Measurements from ENCODE around the gene RBM8A.
"Not testable (repeated sequence)": the region's sequence is repeated elsewhere in the genome, so short reads cannot be mapped to it uniquely, and the experiment has no call there.

The RBM8A gene

DNA sequence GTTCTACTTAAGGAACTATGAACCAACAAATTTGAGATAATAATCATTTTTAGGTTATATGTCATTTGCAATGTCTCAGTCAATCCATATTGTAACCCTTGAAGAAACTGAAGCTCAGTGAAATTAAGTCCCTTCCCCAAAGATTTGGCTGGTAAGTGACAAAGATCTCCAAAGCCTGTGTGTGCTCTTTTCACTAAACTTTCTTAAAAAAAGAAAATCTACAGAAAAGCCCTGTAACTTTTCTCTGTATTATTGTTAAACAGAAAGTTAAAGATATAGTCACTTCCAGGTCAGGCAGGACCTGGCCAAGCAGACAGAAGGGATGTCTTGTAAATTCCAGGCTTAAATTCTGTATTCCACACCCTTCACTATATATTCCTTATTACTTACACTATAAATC is 29.1 kb upstream of the RBM8A start:
- no peak for DNase-seq

DNA sequence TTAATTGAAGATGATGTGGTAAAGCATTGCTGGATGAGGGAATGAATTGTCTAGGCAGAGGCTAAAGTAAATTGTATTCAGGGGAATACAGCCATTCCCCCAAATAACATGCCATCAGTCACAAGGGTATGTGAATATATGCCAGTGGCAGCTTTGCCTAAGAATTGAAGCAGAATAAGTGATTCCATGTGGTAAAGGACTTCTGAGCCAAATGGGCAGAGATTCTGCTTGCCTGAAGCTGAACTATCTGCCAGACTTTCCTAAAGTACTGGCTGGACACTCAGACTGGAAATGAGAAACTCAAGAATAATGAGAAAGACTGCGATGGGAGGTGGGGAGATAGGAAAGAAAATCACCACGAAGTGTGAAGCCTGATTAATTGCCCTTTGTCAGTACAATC is 28.2 kb upstream of the RBM8A start:
- DNase-seq: no peak

DNA sequence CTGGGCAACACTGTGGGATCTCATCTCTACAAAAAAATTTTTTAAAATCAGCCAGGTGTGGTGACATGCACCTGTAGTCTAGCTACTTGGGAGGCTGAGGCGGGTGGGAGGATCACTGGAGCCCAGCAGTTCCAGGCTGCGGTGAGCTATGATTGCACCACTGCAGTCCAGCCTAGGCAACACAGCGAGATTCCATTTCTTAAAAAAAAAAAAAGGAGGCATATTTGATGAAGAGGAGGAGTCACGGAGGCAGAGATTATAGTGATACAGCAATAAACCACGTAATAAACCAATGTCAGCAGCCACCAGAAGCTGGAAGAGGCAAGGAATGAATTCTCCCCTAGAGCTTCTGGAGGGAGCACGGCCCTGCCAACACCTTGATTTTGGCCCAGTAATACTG is 26.6 kb upstream of the RBM8A start:
- no peak for DNase-seq

DNA sequence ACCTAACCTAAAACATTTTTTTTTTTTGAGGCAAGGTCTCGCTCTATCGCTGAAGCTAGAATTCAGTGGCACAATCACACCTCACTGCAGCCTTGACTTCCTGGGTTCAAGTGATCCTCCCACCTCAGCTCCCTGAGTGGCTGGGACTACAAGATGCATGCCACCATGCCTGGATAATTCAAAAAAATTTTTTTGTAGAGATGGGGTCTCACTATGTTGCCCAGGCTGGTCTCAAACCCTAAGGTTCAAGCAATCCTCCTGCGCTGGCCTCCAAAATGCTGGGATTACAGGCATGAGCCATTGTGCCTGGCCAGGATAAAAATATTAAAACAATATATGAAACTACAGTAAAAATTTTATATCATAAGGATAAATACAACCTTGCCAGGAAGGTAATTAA is 25.6 kb upstream of the RBM8A start:
- DNase-seq: no peak

DNA sequence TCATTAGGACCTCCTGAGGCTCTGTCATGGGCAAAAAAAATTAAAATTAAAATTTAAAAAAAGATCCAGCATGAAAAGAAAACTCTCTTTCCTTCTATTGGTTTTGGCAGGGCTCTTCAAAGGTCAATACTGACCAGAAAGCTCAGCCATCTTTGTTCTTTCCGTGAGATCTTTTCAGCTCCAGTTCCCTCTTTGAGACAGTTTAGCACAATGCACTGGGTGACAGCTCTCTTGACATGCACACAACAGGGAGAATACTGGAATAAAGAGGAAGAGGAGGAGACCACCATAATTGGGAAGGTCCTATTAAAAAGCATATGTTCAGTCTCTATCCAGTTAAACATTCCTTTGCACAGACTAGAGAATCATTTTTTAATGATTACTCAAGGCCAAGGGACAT is 24.2 kb upstream of the RBM8A start:
- DNase-seq: no peak

DNA sequence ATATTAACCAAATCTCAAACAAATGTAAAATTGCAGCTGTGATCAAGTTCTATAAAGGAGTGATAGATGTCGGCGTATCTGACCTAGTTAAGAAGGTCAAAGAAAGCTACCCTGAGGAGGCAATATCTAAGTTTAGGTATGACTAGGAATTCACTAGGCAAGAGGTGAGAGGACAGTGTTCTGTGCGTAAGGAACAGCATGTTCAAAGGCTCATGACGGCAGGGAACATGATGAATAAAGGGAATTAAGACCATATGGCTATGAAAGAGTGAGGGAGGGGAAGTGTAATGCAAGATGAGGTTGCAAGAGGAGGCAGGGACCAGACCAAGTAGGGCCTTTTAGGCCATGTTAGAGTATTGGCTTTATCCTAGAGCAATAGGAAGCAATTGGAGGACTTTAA is 21.9 kb upstream of the RBM8A start:
- no peak for DNase-seq

DNA sequence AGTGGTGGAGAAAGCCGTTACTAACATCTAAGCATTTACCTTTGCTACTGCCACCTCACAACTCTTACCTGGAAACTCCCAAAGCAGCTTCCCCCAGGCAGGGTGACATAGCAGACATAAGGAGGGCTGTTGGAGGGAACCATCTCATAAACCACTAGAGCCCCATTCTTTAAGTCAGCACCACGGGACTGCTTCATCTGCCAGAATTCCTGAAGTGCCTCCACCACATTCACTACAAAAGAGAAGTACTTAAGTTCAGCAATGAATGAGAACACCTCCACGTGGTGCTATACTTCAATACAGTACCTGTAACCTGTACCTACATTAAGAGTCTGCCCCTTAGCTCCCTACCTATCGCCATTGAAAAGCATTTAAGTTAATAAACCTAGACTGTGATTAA is 20.3 kb upstream of the RBM8A start:
- no peak for DNase-seq

DNA sequence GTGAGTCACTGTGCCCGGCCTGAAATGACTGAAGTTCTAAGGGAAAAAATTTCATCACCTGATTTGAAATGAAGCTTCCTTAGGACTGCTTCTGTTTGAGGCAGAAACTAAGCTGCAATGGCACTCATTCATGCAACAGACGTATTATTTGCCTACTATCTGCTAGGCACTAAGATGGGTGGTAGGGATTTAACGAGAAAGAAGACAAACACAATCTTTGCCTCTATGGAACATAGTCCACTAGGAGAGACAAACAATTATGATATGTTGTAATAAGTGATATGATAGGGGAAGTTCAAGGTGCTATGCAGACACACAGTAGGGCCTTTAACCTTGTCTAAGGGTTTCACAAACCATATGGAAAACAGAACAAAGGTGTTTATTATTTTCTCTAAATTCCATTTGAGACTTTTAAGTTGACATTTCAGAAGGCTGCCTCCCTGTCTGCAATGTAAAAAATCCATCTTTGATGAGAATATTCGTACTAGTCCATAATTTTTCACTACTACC is 19.2 kb upstream of the RBM8A start:
- DNase-seq: no peak

DNA sequence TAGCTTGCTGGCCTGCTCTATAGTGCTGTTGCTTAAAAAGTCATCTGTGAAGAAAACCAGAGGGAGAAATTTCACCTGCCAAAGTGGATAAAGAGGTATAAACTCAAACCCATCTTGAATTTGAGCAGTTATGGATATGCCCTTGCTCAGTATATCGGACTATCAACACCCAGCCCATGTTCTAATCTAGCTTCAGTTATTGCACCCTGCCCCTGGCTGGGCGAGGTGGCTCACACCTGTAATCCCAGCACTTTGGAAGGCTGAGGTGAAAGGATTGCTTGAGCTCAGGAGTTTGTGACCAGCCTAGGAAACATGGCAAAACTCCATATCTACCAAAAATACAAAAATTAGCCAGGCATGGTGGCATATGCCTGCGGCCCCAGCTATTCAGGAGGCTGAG is 17.2 kb upstream of the RBM8A start:
- DNase-seq: no peak

DNA sequence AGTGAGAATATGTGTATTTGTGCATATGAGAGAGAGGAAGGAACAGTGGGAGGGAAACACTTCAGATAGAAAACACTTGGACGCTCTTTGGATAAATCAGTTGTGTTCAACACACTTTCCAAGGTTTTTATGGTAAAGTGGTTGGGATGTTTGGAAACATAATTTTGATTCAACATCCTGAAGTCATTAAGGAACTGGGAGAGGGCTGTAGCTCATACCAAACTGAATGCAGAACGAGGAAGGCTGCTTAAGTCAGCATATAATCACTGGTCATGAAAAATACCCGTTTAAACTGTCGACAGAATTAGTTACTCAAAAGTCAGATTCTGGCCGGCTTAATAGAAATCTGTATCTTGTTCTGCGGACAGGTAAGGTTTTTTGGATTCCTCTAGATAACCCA is 15.6 kb upstream of the RBM8A start:
- no peak for DNase-seq

DNA sequence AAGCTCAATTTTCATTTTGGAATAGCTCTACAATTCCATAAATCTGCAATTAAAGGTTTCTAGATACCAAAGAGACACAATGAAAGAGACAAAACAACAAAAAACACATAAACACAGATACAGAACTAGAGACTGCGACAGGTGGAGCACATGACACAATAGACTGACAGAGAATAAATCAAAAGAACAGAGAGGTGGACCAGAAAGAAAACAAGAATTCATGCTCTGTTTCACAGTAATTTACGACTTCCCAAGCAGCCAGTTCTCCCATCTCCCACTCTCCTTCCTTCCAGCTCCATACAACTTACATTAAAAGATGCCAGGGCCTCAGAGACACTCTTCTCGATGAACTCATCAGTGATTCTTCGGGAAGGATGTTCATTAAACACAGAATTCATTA is 15.1 kb upstream of the RBM8A start:
- no peak for DNase-seq

DNA sequence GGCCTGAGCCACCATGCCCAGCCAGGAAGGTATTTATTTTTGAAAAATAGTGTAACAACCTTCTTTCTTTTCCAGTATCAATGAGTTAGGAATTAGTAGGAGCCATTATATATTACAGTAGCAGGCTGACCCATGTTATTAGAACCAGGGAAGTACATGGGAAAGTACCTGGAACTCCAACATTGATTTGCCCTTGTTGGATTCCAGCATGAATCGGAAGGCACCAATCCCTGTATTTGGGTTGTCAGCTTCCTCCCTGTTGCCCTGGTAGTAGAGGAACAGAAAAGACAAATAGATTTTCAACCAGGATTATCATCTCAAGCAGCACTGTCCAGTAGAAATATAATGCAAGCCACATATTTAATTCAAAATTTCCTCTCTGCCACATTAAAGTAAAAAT is 10.2 kb upstream of the RBM8A start:
- no peak for DNase-seq

DNA sequence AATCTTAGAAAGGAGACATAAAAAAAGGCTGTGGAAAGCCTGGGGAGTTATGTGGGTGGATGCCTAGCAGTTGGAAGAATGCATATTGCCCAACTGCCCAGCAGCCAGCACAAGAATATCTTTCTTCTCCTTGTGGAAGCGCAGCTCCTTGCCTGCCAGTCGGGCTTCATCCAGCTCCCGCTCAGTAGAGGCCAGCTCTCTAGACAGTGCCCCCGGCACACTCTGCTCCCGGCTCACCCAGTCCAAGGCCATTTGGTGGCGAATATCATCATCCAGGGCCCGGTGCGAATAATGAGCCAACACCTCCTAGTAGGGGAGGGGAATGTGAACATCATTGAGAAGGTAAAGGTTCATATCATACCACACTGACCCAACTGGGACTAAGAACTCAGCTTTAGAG is 9.0 kb upstream of the RBM8A start:
- no peak for DNase-seq

DNA sequence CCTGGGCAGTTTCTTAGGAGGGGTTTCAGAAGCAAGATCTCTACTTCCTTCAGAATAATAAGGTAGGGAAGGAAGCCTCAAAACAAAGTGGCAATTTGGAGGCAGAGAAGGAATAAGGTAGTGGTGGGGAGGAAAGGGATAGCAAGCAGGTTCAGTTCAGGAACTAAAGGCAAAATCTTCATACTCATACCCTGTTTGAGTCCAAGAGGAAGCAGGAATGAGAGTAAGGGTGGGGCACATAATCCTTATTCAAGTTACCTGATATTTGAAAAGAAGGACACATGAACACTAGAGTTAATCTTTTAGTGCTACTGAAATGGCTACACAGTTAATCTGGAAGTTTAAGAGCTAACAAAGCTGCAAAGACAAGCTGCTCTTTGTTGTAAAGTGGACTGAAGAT is 8.4 kb upstream of the RBM8A start:
- no peak for DNase-seq

DNA sequence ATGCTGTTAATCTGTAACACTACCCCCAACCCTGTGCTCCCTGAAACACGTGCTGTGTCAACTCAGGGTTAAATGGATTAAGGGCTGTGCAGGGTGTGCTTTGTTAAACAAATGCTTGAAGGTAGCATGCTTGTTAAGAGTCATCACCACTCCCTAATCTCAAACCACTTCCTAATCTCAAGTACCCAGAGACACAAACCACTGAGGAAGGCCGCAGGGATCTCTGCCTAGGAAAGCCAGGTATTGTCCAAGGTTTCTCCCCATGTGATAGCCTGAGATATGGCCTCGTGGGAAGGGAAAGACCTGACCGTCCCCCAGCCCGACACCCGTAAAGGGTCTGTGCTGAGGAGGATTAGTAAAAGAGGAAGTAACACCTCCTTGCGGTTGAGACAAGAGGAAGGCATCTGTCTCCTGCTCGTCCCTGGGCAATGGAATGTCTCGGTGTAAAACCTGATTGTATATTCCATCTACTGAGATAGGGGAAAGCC is 5.3 kb upstream of the RBM8A start:
- not testable (repeated sequence) for DNase-seq

DNA sequence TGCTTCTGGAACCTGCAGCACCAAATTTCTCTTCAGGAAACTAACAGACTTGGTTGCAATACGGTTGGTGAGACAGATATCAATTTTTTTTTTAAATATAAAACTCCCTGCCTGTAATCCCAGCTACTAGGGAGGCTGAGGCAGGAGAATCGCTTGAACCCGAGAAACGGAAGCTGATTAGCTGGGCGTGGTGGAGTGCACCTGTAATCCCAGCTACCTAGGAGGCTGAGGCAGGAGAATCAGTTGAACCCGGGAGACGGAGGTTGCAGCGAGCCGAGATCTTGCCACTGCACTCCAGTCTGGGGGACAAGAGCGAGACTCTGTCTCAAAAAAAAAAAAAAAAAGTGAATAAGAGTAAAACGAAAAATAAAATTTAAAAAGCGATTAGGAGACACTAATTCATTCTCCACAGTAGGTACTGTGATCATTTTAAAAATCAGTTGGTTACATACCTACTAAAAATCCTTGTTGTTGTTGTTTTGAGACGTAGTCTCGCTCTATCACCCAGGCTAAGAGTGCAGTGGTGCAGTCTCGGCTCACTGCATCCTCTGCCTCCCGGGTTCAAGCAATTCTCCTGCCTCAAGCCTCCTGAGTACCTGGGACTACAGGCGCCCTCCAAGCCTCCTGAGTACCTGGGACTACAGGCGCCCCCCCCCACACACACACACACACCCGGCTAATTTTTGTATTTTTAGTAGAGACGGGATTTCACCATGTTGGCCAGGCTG is 796 bp upstream of the RBM8A start:
- no peak for DNase-seq

DNA sequence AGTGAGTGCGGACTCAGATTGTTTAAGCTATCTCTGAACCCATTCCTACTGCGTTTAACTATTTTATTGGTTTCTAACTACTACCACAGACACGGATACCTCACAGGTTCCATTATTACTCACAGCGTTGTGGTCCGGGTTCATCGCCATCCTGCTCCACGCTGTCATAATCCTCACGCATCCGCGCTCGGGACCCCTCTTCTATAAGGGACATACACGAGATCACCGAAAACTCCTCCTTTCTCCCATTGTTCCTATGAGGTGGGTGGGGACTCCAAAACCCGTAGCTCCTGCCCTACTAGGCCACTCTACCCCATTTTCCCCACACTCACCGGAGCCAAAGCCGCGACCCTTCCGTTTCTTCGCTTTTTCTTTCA is 610 bp downstream of the RBM8A start:
- no peak for DNase-seq

DNA sequence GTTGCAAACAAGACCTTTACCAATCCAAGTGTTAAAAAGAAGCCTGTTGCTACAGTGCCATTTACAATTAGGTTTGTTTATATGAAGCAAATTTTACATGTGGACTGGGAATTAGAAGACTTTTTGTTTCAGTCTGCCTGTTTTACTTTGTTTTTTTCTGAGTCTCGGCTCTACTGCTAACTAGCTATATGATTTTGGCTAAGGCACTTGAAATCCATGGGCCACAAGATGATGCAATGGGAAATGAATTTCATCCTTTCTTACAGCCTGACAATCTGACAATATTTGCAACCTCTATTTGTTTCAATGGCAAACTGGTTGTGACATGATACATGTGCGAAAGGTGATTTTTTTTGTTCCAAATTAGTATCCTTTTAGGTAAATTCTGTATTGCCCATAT is 5.0 kb downstream of the RBM8A start:
- no peak for DNase-seq

DNA sequence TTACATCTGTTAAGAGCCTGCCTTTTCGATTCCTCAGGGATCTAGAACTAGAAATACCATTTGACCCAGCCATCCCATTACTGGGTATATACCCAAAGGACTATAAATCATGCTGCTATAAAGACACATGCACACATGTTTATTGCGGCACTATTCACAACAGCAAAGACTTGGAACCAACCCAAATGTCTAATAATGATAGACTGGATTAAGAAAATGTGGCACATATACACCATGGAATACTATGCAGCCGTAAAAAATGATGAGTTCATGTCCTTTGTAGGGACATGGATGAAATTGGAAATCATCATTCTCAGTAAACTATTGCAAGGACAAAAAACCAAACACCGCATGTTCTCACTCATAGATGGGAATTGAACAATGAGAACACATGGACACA is 7.0 kb downstream of the RBM8A start:
- DNase-seq: not testable (repeated sequence)

DNA sequence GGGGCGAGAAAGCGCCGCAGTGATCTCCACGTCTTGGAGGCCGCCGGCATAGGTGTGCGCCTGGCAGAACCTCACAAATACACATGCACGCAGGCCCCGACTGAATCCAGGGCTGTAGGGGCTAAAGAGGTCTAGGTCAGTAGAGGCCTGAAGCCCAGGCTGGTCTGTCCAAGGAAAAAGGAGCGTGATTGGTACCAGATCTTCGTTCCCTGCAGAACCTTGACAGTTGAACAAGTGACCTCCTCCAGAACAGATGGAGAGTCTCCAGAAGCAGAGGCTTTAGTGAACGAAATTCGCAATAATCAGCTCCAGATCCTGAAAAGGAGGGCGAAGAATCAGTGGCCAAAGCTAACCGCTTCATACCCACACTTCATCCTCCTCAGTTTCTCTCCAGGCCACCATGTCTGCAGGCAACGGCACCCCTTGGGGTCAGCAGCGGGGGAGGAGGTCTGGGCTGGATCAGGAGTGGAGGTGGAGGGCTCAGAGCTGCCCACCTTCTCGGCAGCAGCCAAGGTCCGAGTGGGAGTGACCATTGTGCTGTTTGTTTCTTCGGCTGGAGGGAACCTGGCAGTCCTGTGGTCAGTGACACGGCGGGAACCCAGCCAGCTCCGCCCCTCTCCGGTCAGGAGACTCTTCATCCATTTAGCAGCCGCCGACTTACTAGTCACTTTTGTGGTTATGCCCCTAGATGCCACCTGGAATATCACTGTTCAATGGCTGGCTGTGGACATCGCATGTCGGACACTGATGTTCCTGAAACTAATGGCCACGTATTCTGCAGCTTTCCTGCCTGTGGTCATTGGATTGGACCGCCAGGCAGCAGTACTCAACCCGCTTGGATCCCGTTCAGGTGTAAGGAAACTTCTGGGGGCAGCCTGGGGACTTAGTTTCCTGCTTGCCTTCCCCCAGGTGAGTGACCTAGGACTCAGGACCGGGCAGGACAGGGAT is 8.0 kb downstream of the RBM8A start:
- no peak for DNase-seq

DNA sequence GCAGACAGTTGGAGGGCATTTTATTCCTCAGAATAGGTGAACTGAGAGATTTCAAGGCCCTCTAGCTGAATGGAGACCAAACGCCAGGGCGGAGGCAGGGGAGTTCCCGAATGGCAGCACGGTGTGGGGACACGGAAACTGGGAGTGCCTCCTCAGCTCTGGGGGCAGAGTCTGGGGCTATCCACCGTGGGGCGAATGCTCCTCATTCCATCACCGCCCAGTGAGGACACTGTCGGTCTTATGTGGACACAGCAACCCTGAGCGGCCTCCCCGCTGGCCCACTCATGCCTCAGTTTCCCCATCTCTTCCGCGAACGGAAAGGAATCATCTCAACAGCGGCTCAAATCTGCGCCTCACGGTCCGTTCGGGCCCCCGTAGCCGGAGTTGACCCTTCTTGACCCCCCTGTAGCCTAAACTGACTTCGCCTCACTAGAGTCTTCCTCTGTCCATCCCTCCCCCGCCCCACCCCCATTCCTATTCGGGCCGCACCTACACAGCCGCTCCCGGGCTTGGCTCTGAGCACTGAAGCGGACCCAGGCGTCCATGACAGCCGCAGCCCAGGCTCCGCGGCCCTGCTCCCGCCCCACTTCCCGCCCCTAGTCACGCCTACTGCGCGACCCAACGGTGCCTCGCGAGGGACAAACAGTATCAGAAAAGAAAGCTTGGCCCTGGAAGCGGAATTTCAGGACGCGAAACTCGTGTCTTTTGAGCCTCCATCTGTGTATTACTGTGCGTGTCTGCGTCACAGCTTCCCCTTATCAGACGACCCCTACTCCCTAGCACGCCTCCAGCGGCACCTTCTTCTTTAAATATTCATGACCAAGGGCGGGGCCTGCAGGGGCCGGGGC is 8.9 kb downstream of the RBM8A start, which contains the start of gene PEX11B:
Gene PEX11B (minus strand): TSS at position 574 of the 848 bp plus-strand sequence. CDS start 29 bp downstream, at position 545.
- peak; percentile 83 for DNase-seq

DNA sequence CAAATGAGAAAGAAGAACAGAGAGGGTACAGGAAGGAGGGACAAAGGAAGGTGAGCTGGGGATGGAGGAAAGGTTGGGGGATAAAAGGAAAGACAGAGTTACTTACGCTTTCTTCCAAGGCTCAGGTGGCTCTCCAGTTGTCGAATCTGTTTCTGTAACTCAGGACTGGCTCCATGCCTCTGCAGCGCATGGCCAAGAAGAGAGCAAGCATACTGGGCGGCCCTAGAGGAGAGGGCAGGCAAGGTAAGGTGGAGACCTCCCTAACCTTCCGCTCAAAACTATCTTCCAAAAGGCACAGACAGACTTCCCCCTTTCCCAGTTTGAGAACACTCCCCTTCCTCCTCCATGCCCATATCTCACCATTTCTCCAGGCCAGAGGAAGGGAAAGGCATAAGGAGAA is 9.7 kb downstream of the RBM8A start:
- DNase-seq: no peak

DNA sequence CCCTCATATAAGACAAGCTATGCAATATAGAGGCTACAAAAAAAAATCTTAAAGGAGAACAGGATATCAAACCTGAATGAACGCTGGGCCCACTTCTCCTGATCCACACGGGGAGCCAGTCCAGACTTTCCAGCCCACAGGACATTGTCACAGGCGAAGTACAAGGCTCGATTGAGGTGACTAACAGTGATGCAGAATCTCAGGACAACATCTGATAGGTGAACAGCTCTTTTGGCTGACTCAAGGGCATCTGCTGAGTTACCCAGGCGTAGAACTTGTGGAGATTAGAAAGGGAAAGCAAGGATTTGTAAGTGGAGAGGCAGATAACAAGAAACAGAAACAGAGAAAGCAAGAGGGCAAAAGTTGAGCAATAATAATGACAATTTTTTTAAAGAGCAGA is 10.5 kb downstream of the RBM8A start:
- DNase-seq: no peak
